HG02840 (cell line): ENCODE results near the gene SGSM1.

ENCODE experiments used
- ATAC-seq: cut with Tn5 transposase; IDR thresholded peaks from one replicate; pipeline ENCODE4 v1.9.1; 2021; ENCODE audit warnings: mild to moderate bottlenecking, moderate library complexity, moderate number of reproducible peaks; ENCODE audit not compliant: unreplicated experiment, low FRiP score

Gene SGSM1

DNA sequence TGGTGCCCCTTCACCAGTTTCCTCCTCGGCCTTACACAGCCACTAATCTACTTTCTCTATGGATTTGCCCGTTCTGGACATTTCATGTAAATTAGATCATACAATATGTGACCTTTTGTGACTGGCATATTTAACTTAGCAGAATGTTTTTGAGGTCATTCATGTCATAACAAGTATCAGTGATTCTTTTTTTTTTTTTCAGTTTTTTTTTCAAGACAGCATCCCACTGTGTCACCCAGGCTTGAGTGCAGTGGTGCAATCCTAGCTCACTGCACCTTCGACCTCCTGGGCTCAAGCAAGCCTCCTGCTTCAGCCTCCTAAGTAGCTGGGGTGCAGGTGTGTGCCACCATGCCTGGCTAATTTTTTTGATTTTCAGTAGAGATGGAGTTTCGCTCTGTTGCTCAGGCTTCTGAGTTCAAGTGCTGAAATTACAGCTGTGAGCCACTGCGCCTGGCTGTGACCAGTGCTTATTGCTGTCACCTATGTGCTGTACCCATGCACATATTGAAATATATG lies 169.2 kb downstream of the SGSM1 start:
- ATAC-seq, result no peak

DNA sequence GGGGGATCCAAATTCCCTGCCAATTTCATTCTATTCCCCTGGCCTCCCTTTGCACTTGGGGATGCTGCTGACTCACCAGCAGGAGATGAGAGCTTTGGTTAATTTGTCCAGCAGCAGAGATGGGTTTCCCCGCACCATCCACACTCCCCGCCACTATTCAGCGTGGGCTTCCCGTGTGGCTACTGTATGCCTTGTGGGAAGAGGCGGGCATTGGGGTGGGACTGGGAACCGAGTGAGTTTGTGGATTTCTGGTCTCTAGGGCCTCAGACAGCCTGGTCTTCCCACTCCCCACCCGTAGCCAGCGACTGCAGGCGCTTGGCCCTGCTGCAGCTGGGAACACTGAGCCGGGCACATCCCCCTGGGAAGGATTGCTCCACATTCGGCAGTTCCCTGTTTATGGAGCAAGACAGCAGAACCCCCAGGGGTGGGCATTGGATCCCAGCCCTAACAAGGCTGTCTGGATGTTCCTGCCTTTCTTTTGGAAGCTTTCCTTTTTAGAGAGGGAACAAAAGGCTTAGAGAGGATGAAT lies 169.9 kb downstream of the SGSM1 start:
- no peak for ATAC-seq

DNA sequence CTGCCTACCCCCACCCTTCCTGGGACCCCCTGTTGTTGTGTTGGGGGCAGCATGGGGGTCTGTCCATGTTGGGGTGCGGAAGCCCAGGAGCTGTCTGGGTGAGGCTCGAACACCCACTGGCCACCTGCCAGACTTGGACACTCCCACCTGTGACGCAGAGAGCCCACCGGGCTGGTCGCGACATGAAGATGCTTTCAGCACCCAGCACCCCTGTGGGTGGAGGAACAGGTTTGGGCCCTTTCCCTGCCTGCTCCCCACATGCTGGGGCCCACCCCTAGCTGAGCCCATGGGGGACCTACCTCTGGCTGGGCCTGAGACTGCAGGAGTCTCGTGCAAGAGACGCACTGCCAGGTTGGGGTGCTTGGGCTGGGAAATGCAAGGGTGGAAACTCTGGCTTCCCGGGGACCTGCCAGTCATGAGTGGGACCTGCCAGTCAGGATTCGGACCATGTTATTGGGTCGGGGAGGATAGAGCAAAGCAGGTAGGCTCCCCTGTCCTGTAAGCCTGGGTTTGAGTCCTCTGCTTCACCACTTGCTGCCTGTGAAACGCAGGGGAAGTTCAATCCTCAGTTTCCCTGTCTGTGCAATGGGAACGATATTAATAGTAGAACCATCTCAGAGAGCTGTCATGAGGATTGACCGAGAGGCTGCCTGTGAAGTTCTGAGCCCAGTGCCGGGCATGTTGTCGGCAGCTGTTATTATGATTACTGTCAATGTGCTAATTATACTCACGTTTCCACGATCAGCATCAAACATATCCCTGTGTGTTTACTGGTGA lies 170.6 kb downstream of the SGSM1 start:
- no peak for ATAC-seq
